NCI-H69 (cell line): ENCODE measurements around the gene CDH4.

Source experiments
- DNase-seq: peaks from one replicate; lab custom pipeline; 2025; lab: John Stamatoyannopoulos, UW

Gene CDH4

GRCh38 chr20:61519488-61519887, 267.4 kb downstream of the CDH4 start:
- no peak for DNase-seq

DNA sequence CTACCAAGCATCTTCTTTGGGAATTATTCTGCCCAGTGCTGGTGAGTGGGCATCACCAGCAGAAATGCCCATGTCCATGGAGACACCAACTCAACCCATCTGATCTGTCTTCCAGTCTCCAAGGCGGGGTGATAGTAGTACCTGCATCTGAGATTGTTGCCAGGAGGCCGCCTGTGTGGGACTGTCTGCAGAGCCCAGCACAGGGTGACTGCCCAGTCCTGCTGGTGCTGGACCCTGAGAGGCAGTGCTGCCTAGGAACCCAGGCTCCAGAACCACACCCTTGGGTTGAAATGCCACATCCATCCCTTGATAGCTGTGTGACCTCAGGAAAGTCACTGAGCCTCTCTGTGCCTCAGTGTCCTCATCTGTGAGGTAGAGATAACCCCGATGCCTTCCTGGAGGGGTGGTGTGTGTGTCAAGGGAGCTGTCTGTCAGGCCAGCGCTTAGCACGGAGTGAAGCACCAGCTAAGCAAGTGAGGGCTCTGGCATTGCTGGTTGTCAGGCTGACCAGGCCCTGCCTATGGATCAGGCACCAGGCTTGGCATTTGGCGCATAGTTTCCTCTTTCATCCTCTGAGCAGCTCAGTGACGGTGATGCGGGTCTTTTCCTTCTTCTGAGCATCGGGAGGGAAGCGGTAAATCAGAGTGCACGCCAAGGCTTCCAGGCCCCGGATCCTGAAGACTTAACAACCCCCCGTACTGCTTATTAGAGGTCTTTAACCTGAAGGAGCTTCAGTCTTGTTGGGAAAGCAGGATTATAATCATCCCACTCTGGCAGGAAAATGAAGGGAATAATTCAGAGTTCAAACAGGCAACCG, 268.2 kb downstream of the CDH4 start:
- no peak for DNase-seq

GRCh38 chr20:61520893-61521460, 268.9 kb downstream of the CDH4 start:
- no peak for DNase-seq

- no peak for DNase-seq
Observed at GRCh38 chr20:61521687-61522420, 269.8 kb downstream of the CDH4 start.

GRCh38 chr20:61522498-61523090, 270.5 kb downstream of the CDH4 start:
- no peak for DNase-seq

DNA sequence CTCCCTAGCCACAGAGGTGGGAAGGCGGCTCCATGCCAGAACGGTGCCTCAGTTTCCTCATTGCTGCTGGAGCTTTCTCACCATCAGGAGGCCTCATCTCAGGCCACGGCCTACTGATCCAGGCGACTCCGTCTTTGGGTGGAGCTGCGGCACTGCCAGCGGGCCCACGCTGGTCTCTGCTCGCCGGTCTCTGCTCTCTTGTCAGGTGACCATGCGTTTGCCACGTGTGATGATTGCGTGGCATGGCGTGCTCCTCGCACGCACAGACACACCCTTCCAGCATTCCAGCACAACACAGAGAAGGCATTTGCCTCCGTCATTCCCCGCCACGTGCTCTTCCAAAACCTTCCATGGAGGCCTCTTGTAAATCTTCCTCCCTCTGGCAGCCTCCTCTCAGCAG, 271.1 kb downstream of the CDH4 start:
- no peak for DNase-seq

GRCh38 chr20:61524951-61525666, 273.0 kb downstream of the CDH4 start:
- peak; percentile 22 for DNase-seq

DNA sequence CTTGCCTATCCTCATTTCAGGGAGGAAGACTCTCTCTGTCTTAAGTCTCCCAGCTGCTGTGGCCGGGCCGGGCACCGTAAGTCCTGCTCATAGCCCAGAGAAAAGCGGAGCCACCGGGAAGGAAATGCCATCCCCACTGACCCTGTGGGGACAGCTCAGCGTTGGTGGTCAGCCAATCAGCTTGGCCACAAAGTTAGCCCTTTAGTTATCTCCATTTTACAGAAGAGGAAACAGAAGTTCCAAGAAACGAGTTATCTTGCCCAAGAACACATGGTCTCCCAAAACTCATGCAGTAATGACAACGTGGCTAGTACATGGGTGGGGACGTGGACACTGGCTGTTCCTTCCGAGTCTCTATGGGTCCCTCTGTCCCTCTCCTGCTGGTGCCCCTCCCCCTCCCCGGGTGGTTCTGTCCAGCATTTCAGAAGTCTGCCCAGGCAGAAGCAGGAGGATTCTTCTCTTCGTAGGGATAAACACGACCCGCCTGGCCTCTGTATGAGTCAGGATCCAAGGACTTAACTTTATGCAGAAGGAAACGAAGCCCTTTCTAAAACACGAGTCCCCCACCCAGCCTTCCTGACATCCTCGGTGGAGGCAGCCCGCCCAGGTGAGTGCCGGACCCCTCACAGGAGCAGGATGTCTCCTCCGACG, 273.8 kb downstream of the CDH4 start:
- DNase-seq = no peak

- DNase-seq = no peak
Observed at GRCh38 chr20:61526907-61527306, 274.8 kb downstream of the CDH4 start.

DNA sequence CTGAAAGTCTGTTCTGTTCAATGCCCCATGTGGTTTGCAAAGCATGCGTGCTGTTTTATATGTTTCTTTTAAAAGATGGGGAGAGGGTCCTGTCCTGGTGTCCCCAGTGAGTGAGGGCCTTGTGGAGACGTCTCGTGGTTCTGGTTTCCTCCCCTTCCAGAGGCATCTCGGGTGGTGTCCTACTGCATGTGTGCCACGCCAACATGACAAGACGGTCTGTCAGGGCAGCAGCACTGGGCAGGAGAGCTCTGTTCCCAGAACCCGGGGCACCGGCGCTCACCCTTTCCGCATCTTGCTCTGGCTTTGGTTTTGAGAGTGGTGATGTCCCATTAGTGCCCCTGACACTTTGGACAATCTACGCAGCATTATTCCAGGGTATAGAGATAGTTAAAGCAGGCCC, 275.6 kb downstream of the CDH4 start:
- DNase-seq = no peak

GRCh38 chr20:61528591-61528990, 276.5 kb downstream of the CDH4 start:
- no peak for DNase-seq

- DNase-seq = no peak
Observed at GRCh38 chr20:61529354-61529753, 277.3 kb downstream of the CDH4 start.

- DNase-seq = no peak
Observed at GRCh38 chr20:61531553-61532345, 279.7 kb downstream of the CDH4 start.

DNA sequence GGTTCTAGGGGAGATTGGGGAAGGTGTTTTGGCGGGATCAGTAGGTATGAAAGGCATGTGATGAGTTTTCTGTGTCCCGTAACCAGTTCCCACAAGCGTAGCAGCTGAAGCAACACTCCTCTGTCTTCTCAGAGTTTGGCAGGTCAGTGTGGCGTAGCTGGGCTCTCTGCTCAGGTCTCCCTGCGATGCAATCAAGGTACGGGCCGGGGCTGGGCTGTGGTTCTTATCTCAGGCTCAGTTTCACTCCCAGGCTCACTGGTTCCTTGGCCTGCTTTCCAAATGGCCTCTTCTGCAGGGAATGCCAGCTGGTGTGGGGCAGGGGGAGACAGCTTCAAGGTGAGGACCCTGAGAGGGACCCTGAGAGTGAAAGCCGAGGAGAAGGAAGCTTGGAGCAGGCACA, 280.7 kb downstream of the CDH4 start:
- DNase-seq = no peak

DNA sequence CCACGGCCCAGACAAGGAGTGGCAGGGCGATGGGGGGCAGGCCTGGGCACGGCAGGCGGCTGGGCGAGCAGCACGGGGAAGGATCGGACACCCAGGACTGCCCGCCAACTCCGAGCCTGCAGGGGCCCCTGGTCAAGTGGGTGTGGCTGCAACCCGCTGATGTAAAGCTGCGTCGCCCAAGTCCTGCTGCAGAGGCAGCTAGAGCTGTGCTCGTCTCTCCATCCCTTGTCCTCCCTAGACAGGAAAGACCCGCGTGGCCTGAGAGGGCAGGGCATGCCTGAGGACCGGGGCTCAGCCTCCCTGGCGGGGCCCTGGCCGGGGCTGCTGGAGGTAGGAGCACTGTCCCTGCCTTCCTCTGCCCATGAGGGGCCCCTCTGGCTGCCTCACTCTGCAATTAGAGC, 281.2 kb downstream of the CDH4 start:
- no peak for DNase-seq

DNA sequence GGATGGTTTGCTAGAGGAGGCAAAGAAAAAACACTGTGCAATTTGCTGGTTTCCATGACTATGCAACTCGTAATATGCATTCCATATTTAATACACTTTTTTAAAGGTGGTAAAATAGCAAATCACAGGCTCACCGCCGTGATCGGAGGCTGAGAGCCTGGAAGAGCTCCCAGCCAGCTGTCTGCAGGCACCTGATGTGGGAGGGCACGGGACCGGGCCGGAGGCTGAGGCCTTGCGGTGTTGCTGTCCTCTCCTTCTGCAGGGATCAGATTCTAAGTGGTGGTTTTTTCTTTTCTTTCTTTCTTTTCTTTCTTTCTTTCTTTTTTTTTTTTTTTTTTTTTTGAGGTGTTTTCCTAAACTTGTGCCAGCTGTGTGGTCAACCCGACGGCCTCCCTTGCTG, 282.3 kb downstream of the CDH4 start:
- DNase-seq = no peak

DNA sequence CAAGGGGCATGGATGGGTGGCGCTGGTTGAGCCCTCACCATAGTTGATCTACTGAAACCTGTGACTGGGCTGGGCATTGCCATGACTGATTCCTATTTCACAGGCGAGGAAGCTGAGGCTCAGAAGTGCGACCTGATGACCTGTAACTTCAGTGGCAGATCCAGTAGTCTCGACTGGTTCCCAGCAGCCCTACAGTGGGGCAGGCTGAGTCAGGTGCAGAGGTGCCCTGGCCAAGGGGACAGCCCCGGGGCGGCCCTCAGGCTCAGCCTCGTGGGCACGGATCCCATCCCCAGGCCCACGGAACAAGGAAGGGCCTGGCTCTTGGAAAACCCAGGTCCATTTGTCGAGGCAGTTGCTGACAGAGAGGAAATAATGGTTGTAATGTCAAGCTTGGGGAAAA, 283.0 kb downstream of the CDH4 start:
- DNase-seq = no peak

DNA sequence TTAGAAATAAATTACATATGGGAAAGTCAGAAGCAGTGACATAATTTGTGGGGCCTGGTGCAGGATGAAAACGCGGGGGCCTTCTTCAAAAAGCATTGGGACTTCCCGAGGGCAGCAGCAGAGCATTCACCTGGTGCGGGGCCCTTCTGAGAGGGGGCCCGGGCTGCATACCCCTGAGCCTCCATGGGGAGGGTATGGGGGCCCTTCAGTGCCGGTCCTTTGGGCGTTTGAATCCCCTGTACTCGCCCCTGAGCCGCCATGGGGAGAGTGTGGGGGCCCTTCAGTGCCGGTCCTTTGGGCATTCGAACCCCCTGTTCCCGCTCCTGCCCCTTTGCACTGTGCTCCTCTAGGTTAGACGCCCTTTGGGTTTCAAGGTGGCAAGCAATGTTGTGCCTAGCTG, 283.5 kb downstream of the CDH4 start:
- DNase-seq = no peak

- DNase-seq = no peak
Observed at GRCh38 chr20:61535956-61536355, 283.9 kb downstream of the CDH4 start.

- no peak for DNase-seq
Observed at GRCh38 chr20:61536671-61537070, 284.6 kb downstream of the CDH4 start.
